ENCODE data around the gene CERS2.

GRCh38 chr1:151009206-151009587 lies 34.6 kb upstream of the CERS2 start:
- TF ChIP-seq POLR2A (IDR thresholded peaks at IDR 0.05) (no peak), CTCF (IDR thresholded peaks at IDR 0.05) (no peak)
